HepG2 (cell line): ENCODE results near the gene NPB. TPM values are rescaled to one million over a fixed set of nuclear protein-coding genes. Genes with fewer than 3 reads are reported as not detected.

Experiments used
- CBX2 ChIP-seq, 2 experiments: fragments of 200-600 bp in 1 of 2; sonication (generic); formaldehyde crosslinking in 1 of 2; IDR thresholded peaks; 2 replicates each; pipeline versions ENCODE4 v1.7.0 to v1.8.1; 2018 to 2022; ENCODE audit warnings: low read depth in 2 of 2, low read length in 1 of 2, mild to moderate bottlenecking in 1 of 2, missing genetic modification reagents in 1 of 2
- ELF4 ChIP-seq: sonication (generic); formaldehyde crosslinking; IDR thresholded peaks from 2 replicates; pipeline ENCODE4 v1.5.0; 2020; ENCODE audit warnings: missing genetic modification reagents, mild to moderate bottlenecking, moderate library complexity, borderline replicate concordance
- ESRRA ChIP-seq: sonication (generic); formaldehyde crosslinking; IDR thresholded peaks from 2 replicates; pipeline ENCODE4 v1.5.1; 2020; ENCODE audit warnings: mild to moderate bottlenecking, low read depth, missing genetic modification reagents
- HIVEP1 ChIP-seq: sonication (generic); formaldehyde crosslinking; IDR thresholded peaks from 2 replicates; pipeline ENCODE4 v1.4.0; 2020; ENCODE audit warnings: mild to moderate bottlenecking, missing genetic modification reagents
- NFIC ChIP-seq: IDR thresholded peaks from 2 replicates; pipeline ENCODE4 v1.6.1; 2012; ENCODE audit warnings: mild to moderate bottlenecking, low read length, inconsistent platforms
- SMAD1 ChIP-seq: sonication (generic); formaldehyde crosslinking; IDR thresholded peaks from 2 replicates; pipeline ENCODE4 v1.4.0; 2020; ENCODE audit warnings: missing genetic modification reagents, low read depth, mild to moderate bottlenecking, borderline replicate concordance
- ZNF564 ChIP-seq: sonication (generic); formaldehyde crosslinking; IDR thresholded peaks from 2 replicates; pipeline ENCODE4 v1.8.1; 2023; ENCODE audit warnings: mild to moderate bottlenecking, missing genetic modification reagents
- ZNF746 ChIP-seq: sonication (generic); formaldehyde crosslinking; IDR thresholded peaks from 2 replicates; pipeline ENCODE4 v1.8.0; 2022; ENCODE audit warnings: mild to moderate bottlenecking, missing genetic modification reagents
- polyA plus RNA-seq, 8 experiments: library from polyadenylated mRNA; depleted of rRNA in 3 of 8; stranded (reverse) in 7 of 8; unstranded in 1 of 8; fragments of >200 nt; fragmentation: Illumina TruSeq in 4 of 8; extraction: Trizol in 4 of 8; gene quantifications; 2 replicates each; pipeline versions ENCODE4 v1.2.1 to v1.2.3, GENCODE V29; 2011 to 2016; ENCODE audit warnings: low read depth in 4 of 8, missing spikeins in 1 of 8, mixed read lengths in 1 of 8; ENCODE audit not compliant: insufficient read depth in 1 of 8
- total RNA-seq, 5 experiments: library from RNA; depleted of rRNA; stranded (reverse); fragments of >200 nt; fragmentation: Illumina TruSeq; extraction: Trizol; gene quantifications; 2 replicates each; pipeline ENCODE4 v1.2.3, GENCODE V29; 2016; ENCODE audit warnings: low read depth in 1 of 5
- TF ChIP-seq, protein P1 (sequence below): sonication (generic); formaldehyde crosslinking; IDR thresholded peaks from 2 replicates; pipeline ENCODE4 v1.5.0; 2020; ENCODE audit warnings: mild to moderate bottlenecking, missing genetic modification reagents
- TF ChIP-seq, protein P2 (sequence below): IDR thresholded peaks from 2 replicates; pipeline ENCODE4 v1.6.1; 2016; ENCODE audit warnings: missing compliant biosample characterization, missing genetic modification reagents, borderline replicate concordance
- TF ChIP-seq, protein P3 (sequence below): sonication (generic); formaldehyde crosslinking; IDR thresholded peaks from 2 replicates; pipeline ENCODE4 v1.4.0; 2020; ENCODE audit warnings: missing genetic modification reagents
- TF ChIP-seq, protein P4 (sequence below): sonication (generic); formaldehyde crosslinking; IDR thresholded peaks from 2 replicates; pipeline ENCODE4 v1.5.0; 2020; ENCODE audit warnings: mild to moderate bottlenecking, missing genetic modification reagents, borderline replicate concordance

The NPB gene
- total and polyA plus RNA-seq, 2 of the 13 experiments (the other 11 are each of a cell fraction or from before 2014, with no cell fraction given), result 0.11 to 0.93 TPM

DNA sequence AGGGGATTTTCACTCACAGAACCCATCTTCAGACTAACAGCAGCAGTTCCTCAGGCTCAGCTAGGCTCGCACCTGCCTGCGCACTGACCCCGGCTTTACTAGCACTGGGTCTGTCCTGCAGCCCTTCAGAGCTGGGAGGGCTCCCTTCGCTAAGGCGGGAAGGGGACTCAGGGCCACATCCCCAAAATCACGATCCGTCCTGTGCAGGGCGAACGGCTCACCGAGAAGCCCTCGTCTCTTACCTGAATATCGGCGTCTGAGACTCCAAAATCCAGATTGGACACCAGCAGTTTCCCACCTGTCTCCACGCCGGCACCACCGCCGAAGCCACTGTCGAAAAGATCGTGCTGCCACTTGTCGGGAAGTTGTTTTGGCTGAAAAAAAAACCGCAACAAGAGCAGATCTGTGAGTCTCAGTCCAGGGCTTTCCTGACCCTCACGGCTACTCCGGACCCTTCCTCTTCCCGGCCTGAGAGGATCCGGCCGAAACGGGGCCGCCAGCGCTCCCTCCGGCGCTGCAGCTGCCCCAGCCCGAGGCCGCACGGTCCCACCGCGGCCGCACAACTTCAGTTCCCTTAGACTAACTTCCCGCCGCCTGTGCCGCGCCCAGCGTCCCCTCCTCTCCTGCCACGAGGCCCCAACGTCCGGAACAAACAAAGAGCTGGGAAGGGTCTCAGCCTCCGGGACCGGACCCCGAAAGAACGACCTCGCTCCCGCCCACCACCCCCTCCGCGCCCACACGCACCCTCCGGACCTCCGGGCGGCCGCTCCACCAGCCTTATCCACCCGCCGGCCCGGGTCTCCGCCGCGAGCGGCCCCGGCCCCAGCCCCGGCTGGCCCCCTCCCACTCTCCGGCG is 11.4 kb upstream of the NPB start (continued):
- TF ChIP-seq CBX2 (IDR thresholded peaks at IDR 0.05; ENCODE audit: low read depth, low read length), result no peak
- no peak for TF ChIP-seq CBX2 (CRISPR knock-in tag; IDR thresholded peaks at IDR 0.05; ENCODE audit: low read depth)
- no peak for TF ChIP-seq ESRRA
- TF ChIP-seq, protein P1, sequence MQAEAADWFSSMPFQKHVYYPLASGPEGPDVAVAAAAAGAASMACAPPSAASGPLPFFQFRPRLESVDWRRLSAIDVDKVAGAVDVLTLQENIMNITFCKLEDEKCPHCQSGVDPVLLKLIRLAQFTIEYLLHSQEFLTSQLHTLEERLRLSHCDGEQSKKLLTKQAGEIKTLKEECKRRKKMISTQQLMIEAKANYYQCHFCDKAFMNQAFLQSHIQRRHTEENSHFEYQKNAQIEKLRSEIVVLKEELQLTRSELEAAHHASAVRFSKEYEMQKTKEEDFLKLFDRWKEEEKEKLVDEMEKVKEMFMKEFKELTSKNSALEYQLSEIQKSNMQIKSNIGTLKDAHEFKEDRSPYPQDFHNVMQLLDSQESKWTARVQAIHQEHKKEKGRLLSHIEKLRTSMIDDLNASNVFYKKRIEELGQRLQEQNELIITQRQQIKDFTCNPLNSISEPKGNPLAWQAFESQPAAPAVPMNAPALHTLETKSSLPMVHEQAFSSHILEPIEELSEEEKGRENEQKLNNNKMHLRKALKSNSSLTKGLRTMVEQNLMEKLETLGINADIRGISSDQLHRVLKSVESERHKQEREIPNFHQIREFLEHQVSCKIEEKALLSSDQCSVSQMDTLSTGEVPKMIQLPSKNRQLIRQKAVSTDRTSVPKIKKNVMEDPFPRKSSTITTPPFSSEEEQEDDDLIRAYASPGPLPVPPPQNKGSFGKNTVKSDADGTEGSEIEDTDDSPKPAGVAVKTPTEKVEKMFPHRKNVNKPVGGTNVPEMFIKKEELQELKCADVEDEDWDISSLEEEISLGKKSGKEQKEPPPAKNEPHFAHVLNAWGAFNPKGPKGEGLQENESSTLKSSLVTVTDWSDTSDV (CRISPR knock-in tag), result no peak
- no peak for TF ChIP-seq ZNF564 (CRISPR knock-in tag)
- TF ChIP-seq, protein P2, sequence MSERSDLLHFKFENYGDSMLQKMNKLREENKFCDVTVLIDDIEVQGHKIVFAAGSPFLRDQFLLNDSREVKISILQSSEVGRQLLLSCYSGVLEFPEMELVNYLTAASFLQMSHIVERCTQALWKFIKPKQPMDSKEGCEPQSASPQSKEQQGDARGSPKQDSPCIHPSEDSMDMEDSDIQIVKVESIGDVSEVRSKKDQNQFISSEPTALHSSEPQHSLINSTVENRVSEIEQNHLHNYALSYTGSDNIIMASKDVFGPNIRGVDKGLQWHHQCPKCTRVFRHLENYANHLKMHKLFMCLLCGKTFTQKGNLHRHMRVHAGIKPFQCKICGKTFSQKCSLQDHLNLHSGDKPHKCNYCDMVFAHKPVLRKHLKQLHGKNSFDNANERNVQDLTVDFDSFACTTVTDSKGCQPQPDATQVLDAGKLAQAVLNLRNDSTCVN, result 0 out of 2 replicates have a peak, but pooled peaks have one; percentile 52
- peak; percentile 20; the same call in 1 of the 2 replicates for TF ChIP-seq HIVEP1 (CRISPR knock-in tag)
- no peak for TF ChIP-seq SMAD1 (CRISPR knock-in tag)
- TF ChIP-seq, protein P3, sequence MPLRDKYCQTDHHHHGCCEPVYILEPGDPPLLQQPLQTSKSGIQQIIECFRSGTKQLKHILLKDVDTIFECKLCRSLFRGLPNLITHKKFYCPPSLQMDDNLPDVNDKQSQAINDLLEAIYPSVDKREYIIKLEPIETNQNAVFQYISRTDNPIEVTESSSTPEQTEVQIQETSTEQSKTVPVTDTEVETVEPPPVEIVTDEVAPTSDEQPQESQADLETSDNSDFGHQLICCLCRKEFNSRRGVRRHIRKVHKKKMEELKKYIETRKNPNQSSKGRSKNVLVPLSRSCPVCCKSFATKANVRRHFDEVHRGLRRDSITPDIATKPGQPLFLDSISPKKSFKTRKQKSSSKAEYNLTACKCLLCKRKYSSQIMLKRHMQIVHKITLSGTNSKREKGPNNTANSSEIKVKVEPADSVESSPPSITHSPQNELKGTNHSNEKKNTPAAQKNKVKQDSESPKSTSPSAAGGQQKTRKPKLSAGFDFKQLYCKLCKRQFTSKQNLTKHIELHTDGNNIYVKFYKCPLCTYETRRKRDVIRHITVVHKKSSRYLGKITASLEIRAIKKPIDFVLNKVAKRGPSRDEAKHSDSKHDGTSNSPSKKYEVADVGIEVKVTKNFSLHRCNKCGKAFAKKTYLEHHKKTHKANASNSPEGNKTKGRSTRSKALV (CRISPR knock-in tag), result 0 out of 2 replicates have a peak, but pooled peaks have one; percentile 38
- no peak for TF ChIP-seq ELF4
- no peak for TF ChIP-seq NFIC
- 0 out of 2 replicates have a peak, but pooled peaks have one; percentile 34 for TF ChIP-seq ZNF746 (CRISPR knock-in tag)
- TF ChIP-seq, protein P4, sequence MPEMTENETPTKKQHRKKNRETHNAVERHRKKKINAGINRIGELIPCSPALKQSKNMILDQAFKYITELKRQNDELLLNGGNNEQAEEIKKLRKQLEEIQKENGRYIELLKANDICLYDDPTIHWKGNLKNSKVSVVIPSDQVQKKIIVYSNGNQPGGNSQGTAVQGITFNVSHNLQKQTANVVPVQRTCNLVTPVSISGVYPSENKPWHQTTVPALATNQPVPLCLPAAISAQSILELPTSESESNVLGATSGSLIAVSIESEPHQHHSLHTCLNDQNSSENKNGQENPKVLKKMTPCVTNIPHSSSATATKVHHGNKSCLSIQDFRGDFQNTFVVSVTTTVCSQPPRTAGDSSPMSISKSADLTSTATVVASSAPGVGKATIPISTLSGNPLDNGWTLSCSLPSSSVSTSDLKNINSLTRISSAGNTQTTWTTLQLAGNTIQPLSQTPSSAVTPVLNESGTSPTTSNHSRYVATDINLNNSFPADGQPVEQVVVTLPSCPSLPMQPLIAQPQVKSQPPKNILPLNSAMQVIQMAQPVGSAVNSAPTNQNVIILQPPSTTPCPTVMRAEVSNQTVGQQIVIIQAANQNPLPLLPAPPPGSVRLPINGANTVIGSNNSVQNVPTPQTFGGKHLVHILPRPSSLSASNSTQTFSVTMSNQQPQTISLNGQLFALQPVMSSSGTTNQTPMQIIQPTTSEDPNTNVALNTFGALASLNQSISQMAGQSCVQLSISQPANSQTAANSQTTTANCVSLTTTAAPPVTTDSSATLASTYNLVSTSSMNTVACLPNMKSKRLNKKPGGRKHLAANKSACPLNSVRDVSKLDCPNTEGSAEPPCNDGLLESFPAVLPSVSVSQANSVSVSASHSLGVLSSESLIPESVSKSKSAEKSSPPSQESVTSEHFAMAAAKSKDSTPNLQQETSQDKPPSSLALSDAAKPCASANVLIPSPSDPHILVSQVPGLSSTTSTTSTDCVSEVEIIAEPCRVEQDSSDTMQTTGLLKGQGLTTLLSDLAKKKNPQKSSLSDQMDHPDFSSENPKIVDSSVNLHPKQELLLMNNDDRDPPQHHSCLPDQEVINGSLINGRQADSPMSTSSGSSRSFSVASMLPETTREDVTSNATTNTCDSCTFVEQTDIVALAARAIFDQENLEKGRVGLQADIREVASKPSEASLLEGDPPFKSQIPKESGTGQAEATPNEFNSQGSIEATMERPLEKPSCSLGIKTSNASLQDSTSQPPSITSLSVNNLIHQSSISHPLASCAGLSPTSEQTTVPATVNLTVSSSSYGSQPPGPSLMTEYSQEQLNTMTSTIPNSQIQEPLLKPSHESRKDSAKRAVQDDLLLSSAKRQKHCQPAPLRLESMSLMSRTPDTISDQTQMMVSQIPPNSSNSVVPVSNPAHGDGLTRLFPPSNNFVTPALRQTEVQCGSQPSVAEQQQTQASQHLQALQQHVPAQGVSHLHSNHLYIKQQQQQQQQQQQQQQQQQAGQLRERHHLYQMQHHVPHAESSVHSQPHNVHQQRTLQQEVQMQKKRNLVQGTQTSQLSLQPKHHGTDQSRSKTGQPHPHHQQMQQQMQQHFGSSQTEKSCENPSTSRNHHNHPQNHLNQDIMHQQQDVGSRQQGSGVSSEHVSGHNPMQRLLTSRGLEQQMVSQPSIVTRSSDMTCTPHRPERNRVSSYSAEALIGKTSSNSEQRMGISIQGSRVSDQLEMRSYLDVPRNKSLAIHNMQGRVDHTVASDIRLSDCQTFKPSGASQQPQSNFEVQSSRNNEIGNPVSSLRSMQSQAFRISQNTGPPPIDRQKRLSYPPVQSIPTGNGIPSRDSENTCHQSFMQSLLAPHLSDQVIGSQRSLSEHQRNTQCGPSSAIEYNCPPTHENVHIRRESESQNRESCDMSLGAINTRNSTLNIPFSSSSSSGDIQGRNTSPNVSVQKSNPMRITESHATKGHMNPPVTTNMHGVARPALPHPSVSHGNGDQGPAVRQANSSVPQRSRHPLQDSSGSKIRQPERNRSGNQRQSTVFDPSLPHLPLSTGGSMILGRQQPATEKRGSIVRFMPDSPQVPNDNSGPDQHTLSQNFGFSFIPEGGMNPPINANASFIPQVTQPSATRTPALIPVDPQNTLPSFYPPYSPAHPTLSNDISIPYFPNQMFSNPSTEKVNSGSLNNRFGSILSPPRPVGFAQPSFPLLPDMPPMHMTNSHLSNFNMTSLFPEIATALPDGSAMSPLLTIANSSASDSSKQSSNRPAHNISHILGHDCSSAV, result no peak
